Breast epithelium (tissue), 3 donors: ENCODE data around the gene PGM2.

Source experiments
- POLR2A ChIP-seq: fragments of 450-650 bp; IDR thresholded peaks from one replicate; pipeline ENCODE4 v1.6.1; 2016; ENCODE audit warnings: antibody characterized with exemption, mild to moderate bottlenecking, moderate library complexity
- POLR2AphosphoS5 ChIP-seq, 3 donors: sonication (generic); formaldehyde crosslinking; IDR thresholded peaks; one replicate each; pipeline ENCODE4 v1.6.1; 2017; ENCODE audit warnings: antibody characterized with exemption in 3 of 3
- TF ChIP-seq, protein P1 (sequence below), 3 donors: fragments of 450-650 bp; IDR thresholded peaks; one replicate each; pipeline ENCODE4 v1.5.1; 2016 to 2017; ENCODE audit warnings: antibody characterized with exemption in 3 of 3, mild to moderate bottlenecking in 3 of 3, moderate library complexity in 3 of 3

GRCh38 chr4:37905533-37906169 is 79.2 kb downstream of the PGM2 start:
- TF ChIP-seq POLR2A (no peak), POLR2AphosphoS5 (IDR thresholded peaks at IDR 0.05) (no peak)
- TF ChIP-seq, protein P1, sequence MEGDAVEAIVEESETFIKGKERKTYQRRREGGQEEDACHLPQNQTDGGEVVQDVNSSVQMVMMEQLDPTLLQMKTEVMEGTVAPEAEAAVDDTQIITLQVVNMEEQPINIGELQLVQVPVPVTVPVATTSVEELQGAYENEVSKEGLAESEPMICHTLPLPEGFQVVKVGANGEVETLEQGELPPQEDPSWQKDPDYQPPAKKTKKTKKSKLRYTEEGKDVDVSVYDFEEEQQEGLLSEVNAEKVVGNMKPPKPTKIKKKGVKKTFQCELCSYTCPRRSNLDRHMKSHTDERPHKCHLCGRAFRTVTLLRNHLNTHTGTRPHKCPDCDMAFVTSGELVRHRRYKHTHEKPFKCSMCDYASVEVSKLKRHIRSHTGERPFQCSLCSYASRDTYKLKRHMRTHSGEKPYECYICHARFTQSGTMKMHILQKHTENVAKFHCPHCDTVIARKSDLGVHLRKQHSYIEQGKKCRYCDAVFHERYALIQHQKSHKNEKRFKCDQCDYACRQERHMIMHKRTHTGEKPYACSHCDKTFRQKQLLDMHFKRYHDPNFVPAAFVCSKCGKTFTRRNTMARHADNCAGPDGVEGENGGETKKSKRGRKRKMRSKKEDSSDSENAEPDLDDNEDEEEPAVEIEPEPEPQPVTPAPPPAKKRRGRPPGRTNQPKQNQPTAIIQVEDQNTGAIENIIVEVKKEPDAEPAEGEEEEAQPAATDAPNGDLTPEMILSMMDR (IDR thresholded peaks at IDR 0.05): no peak
